ENCODE data around the gene APCDD1. TPM values are rescaled to one million over a fixed set of nuclear protein-coding genes. Genes with fewer than 3 reads are reported as not detected.

APCDD1 gene
- total and polyA plus RNA-seq, 2 of the 8 experiments (the other 6 are each of a cell fraction or from before 2014, with no cell fraction given), result 2.6 to 3.6 TPM

- TF ChIP-seq HDAC6 (IDR thresholded peaks at IDR 0.05; ENCODE audit: low read depth, low read length), result no peak
These were observed 41.5 kb downstream of the APCDD1 start (continued) for GRCh38 chr18:10495936-10496335.

GRCh38 chr18:10497206-10497749, 42.8 kb downstream of the APCDD1 start:
- CTCF ChIA-PET (ENCODE audit: partially characterized antibody), result interaction anchor here (1.6 kb wide), 2 partner anchors 20 to 525 kb away, joined by 4 to 5 read pairs; no protein-coding TSS in a partner anchor
- no peak overlapping the region for H2AK5ac ChIP-seq (ENCODE audit: low read depth, low read length)
- FAIRE-seq, result no peak
- no peaks in the 10 kb centered on the region for H3K27me3 ChIP-seq (replicated peaks in 1 of 4; ENCODE audit: control insufficient read depth in 3 of 4, extremely low read depth in 1 of 4, insufficient read depth in 3 of 4, low read length in 3 of 4)
- no peaks in the 10 kb centered on the region for H3K9me3 ChIP-seq (ENCODE audit: insufficient read depth in 2 of 2, low read depth in 1 of 2, low read length in 1 of 2)
- H2BK5ac ChIP-seq (ENCODE audit: low read depth, low read length), result no peak overlapping the region
- H4K20me1 ChIP-seq (replicated peaks in 1 of 2; ENCODE audit: control insufficient read depth in 1 of 2, insufficient read depth in 2 of 2, low read length in 2 of 2), result no peaks in the 10 kb centered on the region
- no peak overlapping the region for H2BK12ac ChIP-seq (ENCODE audit: low read depth, low read length)
- H2BK20ac ChIP-seq (ENCODE audit: low read length), result no peak overlapping the region
- H4K8ac ChIP-seq (ENCODE audit: extremely low read depth, insufficient read depth, low read length), result no peak overlapping the region
- H4K91ac ChIP-seq (replicated peaks; ENCODE audit: insufficient read length, low read length), result no peak overlapping the region
- H3K23ac ChIP-seq (ENCODE audit: insufficient read length), result no peak overlapping the region
- no peak overlapping the region for H3K4me2 ChIP-seq (ENCODE audit: insufficient read depth in 1 of 2, low read depth in 2 of 2, low read length in 2 of 2)
- no peaks in the 10 kb centered on the region for H3K4me1 ChIP-seq (replicated peaks in 1 of 4; ENCODE audit: control insufficient read depth in 3 of 4, insufficient read depth in 4 of 4, low read length in 3 of 4)
- no peak overlapping the region for H3K4ac ChIP-seq (replicated peaks; ENCODE audit: insufficient read length, low read depth, low read length)
- no peak overlapping the region for H3K9ac ChIP-seq (replicated peaks in 1 of 4; ENCODE audit: extremely low read depth in 1 of 4, low read depth in 3 of 4, low read length in 3 of 4)
- H3K56ac ChIP-seq (replicated peaks; ENCODE audit: insufficient read length, low read depth, low read length), result no peak overlapping the region
- H3K4me3 ChIP-seq (ENCODE audit: extremely low read depth in 1 of 4, insufficient read depth in 2 of 4, low read depth in 3 of 4, low read length in 4 of 4), result no peak overlapping the region
- no peaks in the 10 kb centered on the region for H3K79me2 ChIP-seq (ENCODE audit: control insufficient read depth in 1 of 2, insufficient read depth in 2 of 2, low read length in 2 of 2)
- H3K18ac ChIP-seq (ENCODE audit: extremely low read depth, low read length), result no peak overlapping the region
- H3K27ac ChIP-seq (ENCODE audit: low read depth, low read length), result no peak overlapping the region
- no peaks in the 10 kb centered on the region for H3K36me3 ChIP-seq (ENCODE audit: control insufficient read depth in 2 of 4, insufficient read depth in 4 of 4, low read length in 3 of 4)
- no peak overlapping the region for H2BK15ac ChIP-seq (ENCODE audit: low read length)
- no peak overlapping the region for H3K14ac ChIP-seq (ENCODE audit: insufficient read length)
- no peaks in the 10 kb centered on the region for H3K79me1 ChIP-seq (ENCODE audit: low read depth, low read length)
- H4K5ac ChIP-seq (ENCODE audit: insufficient read length, low read depth, low read length), result no peak overlapping the region
- no peaks in the 10 kb centered on the region for H3K23me2 ChIP-seq (ENCODE audit: low read depth, low read length)
- no peak for DNase-seq (ENCODE audit: low read depth in 1 of 2, low spot score in 2 of 2)
- H2BK120ac ChIP-seq (replicated peaks; ENCODE audit: low read depth, low read length), result no peak overlapping the region
- H2AFZ ChIP-seq (ENCODE audit: low read length), result no peak overlapping the region
- POLR2A ChIA-PET (ENCODE audit: partially characterized antibody), result no interaction called here
- TF ChIP-seq TCF12 (IDR thresholded peaks at IDR 0.05; ENCODE audit: low read depth, low read length), result no peak
- no peak for TF ChIP-seq EZH2 (IDR thresholded peaks at IDR 0.05; ENCODE audit: low read depth, low read length, severe bottlenecking)
- TF ChIP-seq TBP (IDR thresholded peaks at IDR 0.05; ENCODE audit: low read depth, low read length), result no peak
- no peak for TF ChIP-seq CBX5 (IDR thresholded peaks at IDR 0.05; ENCODE audit: low read depth, low read length)
- TF ChIP-seq SRF (IDR thresholded peaks at IDR 0.05; ENCODE audit: low read depth, low read length), result no peak
- no peak for TF ChIP-seq CREB1 (IDR thresholded peaks at IDR 0.05)
- TF ChIP-seq GTF2F1 (IDR thresholded peaks at IDR 0.05; ENCODE audit: borderline replicate concordance, low read depth, low read length), result no peak
- TF ChIP-seq RNF2 (IDR thresholded peaks at IDR 0.05; ENCODE audit: borderline replicate concordance, low read depth, low read length, missing control alignments, poor library complexity, severe bottlenecking), result no peak
- no peak for TF ChIP-seq CTBP2 (IDR thresholded peaks at IDR 0.05; ENCODE audit: borderline replicate concordance, insufficient read depth, insufficient read length, low read length)
- no peak for TF ChIP-seq RAD21 (IDR thresholded peaks at IDR 0.05 in 1 of 2, conservative IDR thresholded peaks at IDR 0.05 in 1 of 2; ENCODE audit: low read depth in 2 of 2, low read length in 2 of 2)
- TF ChIP-seq RXRA (IDR thresholded peaks at IDR 0.05; ENCODE audit: insufficient read depth, low read depth, low read length), result no peak
- no peak for TF ChIP-seq BCL11A (IDR thresholded peaks at IDR 0.05; ENCODE audit: low read depth in 2 of 2, low read length in 2 of 2)

All from H1 (cell line).